A549 (cell line): ENCODE results near the gene ALPK3.

Experiments used
- MAFK ChIP-seq: fragments of 450-650 bp; IDR thresholded peaks from 2 replicates; pipeline ENCODE4 v1.6.1; 2014; ENCODE audit not compliant: partially characterized antibody
- RFX5 ChIP-seq: fragments of 450-650 bp; IDR thresholded peaks from 2 replicates; pipeline ENCODE4 v1.7.1; 2014; ENCODE audit warnings: antibody characterized with exemption, mild to moderate bottlenecking, moderate library complexity
- ZC3H11A ChIP-seq: fragments of 450-650 bp; IDR thresholded peaks from 2 replicates; pipeline ENCODE4 v1.6.1; 2014; ENCODE audit warnings: antibody characterized with exemption, mild to moderate bottlenecking
- TF ChIP-seq, protein P1 (sequence below): fragments of >200 bp; sonication (Bioruptor Twin); formaldehyde crosslinking; IDR thresholded peaks from 3 replicates; pipeline ENCODE4 v1.5.1; 2016
- TF ChIP-seq, protein P2 (sequence below): IDR thresholded peaks from 2 replicates; pipeline ENCODE4 v1.6.1; 2012
- TF ChIP-seq, protein P3 (sequence below): fragments of 450-650 bp; IDR thresholded peaks from 2 replicates; pipeline ENCODE4 v1.6.1; 2014; ENCODE audit warnings: antibody characterized with exemption

DNA sequence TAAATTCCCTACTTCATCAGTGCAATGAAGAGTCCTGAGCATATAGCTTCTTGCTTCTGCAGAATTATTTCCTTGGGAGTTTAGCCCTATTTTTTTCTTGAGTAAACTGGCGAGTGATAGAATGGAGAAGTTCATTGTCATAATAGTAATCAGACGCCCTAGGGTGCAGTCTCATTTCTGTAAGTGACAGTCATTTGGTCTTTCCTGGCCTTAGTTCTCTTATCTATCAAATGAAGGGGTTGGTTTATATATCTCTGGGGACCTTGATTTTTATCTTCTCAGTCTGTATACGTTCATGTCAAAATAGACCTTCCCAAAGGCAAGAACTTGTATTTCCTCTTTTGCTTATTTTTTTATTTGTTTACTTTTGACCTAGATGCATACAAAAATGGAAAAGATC lies 9.9 kb upstream of the ALPK3 start:
- TF ChIP-seq, protein P1, sequence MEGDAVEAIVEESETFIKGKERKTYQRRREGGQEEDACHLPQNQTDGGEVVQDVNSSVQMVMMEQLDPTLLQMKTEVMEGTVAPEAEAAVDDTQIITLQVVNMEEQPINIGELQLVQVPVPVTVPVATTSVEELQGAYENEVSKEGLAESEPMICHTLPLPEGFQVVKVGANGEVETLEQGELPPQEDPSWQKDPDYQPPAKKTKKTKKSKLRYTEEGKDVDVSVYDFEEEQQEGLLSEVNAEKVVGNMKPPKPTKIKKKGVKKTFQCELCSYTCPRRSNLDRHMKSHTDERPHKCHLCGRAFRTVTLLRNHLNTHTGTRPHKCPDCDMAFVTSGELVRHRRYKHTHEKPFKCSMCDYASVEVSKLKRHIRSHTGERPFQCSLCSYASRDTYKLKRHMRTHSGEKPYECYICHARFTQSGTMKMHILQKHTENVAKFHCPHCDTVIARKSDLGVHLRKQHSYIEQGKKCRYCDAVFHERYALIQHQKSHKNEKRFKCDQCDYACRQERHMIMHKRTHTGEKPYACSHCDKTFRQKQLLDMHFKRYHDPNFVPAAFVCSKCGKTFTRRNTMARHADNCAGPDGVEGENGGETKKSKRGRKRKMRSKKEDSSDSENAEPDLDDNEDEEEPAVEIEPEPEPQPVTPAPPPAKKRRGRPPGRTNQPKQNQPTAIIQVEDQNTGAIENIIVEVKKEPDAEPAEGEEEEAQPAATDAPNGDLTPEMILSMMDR: no peak
- no peak for TF ChIP-seq MAFK
- TF ChIP-seq, protein P2, sequence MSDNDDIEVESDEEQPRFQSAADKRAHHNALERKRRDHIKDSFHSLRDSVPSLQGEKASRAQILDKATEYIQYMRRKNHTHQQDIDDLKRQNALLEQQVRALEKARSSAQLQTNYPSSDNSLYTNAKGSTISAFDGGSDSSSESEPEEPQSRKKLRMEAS: no peak
- TF ChIP-seq, protein P3, sequence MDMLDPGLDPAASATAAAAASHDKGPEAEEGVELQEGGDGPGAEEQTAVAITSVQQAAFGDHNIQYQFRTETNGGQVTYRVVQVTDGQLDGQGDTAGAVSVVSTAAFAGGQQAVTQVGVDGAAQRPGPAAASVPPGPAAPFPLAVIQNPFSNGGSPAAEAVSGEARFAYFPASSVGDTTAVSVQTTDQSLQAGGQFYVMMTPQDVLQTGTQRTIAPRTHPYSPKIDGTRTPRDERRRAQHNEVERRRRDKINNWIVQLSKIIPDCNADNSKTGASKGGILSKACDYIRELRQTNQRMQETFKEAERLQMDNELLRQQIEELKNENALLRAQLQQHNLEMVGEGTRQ: no peak
- no peak for TF ChIP-seq ZC3H11A
- TF ChIP-seq RFX5: no peak
